WTC11 (cell line): Measurements from ENCODE around the gene THSD8. TPM values are rescaled to one million over a fixed set of nuclear protein-coding genes. Genes with fewer than 3 reads are reported as not detected.

Experiments used
- ATAC-seq: fragments of 200-7000 bp; cut with Tn5 transposase; 2 replicates; pipeline ENCODE4 v1.10.0; 2021; ENCODE audit warnings: mild to moderate bottlenecking, moderate library complexity
- CTCF ChIA-PET: fragments of 300-600 bp; sonication (Branson Sonifier 250); formaldehyde crosslinking; loops from one replicate; lab custom pipeline; 2021; ENCODE audit warnings: antibody characterized with exemption; lab: Charles Lee
- POLR2A ChIA-PET: fragments of 350-600 bp; sonication (Branson Sonifier 250); formaldehyde crosslinking; loops from one replicate; lab custom pipeline; 2021; ENCODE audit warnings: antibody characterized with exemption; lab: Charles Lee
- DNase-seq: peaks from one replicate; pipeline ENCODE4 v3.0.0; 2021; ENCODE audit warnings: low spot score
- H3K27ac Mint-ChIP-seq: 2 replicates; pipeline ENCODE4 v1.8.0; 2021; ENCODE audit warnings: mixed read lengths
- H3K27me3 Mint-ChIP-seq: 2 replicates; pipeline ENCODE4 v1.8.0; 2021; ENCODE audit warnings: low read depth, mild to moderate bottlenecking, moderate library complexity, mixed read lengths
- H3K36me3 Mint-ChIP-seq: 2 replicates; pipeline ENCODE4 v1.8.0; 2021; ENCODE audit warnings: mixed read lengths
- H3K4me1 Mint-ChIP-seq: 2 replicates; pipeline ENCODE4 v1.8.0; 2022; ENCODE audit warnings: mixed read lengths
- H3K4me3 Mint-ChIP-seq: 2 replicates; pipeline ENCODE4 v1.8.0; 2021; ENCODE audit warnings: mild to moderate bottlenecking, moderate library complexity, mixed read lengths
- H3K9me3 Mint-ChIP-seq: 2 replicates; pipeline ENCODE4 v1.8.0; 2021; ENCODE audit warnings: mixed read lengths
- CREM ChIP-seq: sonication (generic); formaldehyde crosslinking; IDR thresholded peaks from 2 replicates; pipeline ENCODE4 v1.8.1; 2022; ENCODE audit warnings: mild to moderate bottlenecking, missing genetic modification reagents, moderate library complexity
- FOXK1 ChIP-seq: sonication (generic); formaldehyde crosslinking; IDR thresholded peaks from 2 replicates; pipeline ENCODE4 v1.8.0; 2022; ENCODE audit warnings: mild to moderate bottlenecking, moderate library complexity, missing genetic modification reagents
- MXD4 ChIP-seq: fragments of 250-450 bp; sonication (Bioruptor Pico); IDR thresholded peaks from 2 replicates; pipeline ENCODE4 v1.8.0; 2021; ENCODE audit warnings: mild to moderate bottlenecking, moderate library complexity, borderline replicate concordance
- PRRX2 ChIP-seq: fragments of 250-450 bp; sonication (Bioruptor Pico); IDR thresholded peaks from 2 replicates; pipeline ENCODE4 v1.8.0; 2021; ENCODE audit warnings: mild to moderate bottlenecking
- RORB ChIP-seq: fragments of 250-450 bp; sonication (Bioruptor Pico); IDR thresholded peaks from 2 replicates; pipeline ENCODE4 v1.9.0; 2021; ENCODE audit warnings: mild to moderate bottlenecking
- SMAD4 ChIP-seq: sonication (generic); formaldehyde crosslinking; IDR thresholded peaks from 2 replicates; pipeline ENCODE4 v1.8.0; 2022; ENCODE audit warnings: mild to moderate bottlenecking, missing genetic modification reagents
- ZNF138 ChIP-seq: sonication (generic); formaldehyde crosslinking; conservative IDR thresholded peaks from 2 replicates; pipeline ENCODE4 v1.8.1; 2022; ENCODE audit warnings: mild to moderate bottlenecking, moderate library complexity, missing genetic modification reagents
- ZNF532 ChIP-seq: fragments of 250-450 bp; sonication (Bioruptor Pico); IDR thresholded peaks from 2 replicates; pipeline ENCODE4 v1.9.0; 2021; ENCODE audit warnings: mild to moderate bottlenecking, borderline replicate concordance
- total RNA-seq: library from RNA; stranded (reverse); gene quantifications from 3 replicates; pipeline ENCODE4 v1.2.3, GENCODE V29; 2021
- TF ChIP-seq, protein P1 (sequence below): sonication (generic); formaldehyde crosslinking; IDR thresholded peaks from 2 replicates; pipeline ENCODE4 v1.8.1; 2023; ENCODE audit warnings: mild to moderate bottlenecking, missing genetic modification reagents
- TF ChIP-seq, protein P2 (sequence below): fragments of 250-450 bp; sonication (Bioruptor Pico); IDR thresholded peaks from 2 replicates; pipeline ENCODE4 v1.9.0; 2021; ENCODE audit warnings: mild to moderate bottlenecking
- TF ChIP-seq, protein P3 (sequence below): sonication (generic); formaldehyde crosslinking; IDR thresholded peaks from 2 replicates; pipeline ENCODE4 v1.8.1; 2022; ENCODE audit warnings: low read depth, mild to moderate bottlenecking, moderate library complexity, missing genetic modification reagents, borderline replicate concordance
- TF ChIP-seq, protein P4 (sequence below): sonication (generic); formaldehyde crosslinking; IDR thresholded peaks from 2 replicates; pipeline ENCODE4 v1.8.1; 2023; ENCODE audit warnings: mild to moderate bottlenecking, missing genetic modification reagents, moderate library complexity
- TF ChIP-seq, protein P5 (sequence below): sonication (generic); formaldehyde crosslinking; IDR thresholded peaks from 2 replicates; pipeline ENCODE4 v1.8.0; 2022; ENCODE audit warnings: mild to moderate bottlenecking, missing genetic modification reagents
- TF ChIP-seq, protein P6 (sequence below): fragments of 250-450 bp; sonication (Bioruptor Pico); conservative IDR thresholded peaks from 2 replicates; pipeline ENCODE4 v1.9.0; 2021; ENCODE audit warnings: mild to moderate bottlenecking

Gene THSD8
- total RNA-seq, 1 experiment from 2014 or later, result 30.1 TPM

GRCh38 chr19:12837225-12837624 lies 35.4 kb downstream of the THSD8 start:
- peak overlapping the region; percentile 64 for H3K4me3 Mint-ChIP-seq

More at GRCh38 chr19:12837225-12837624, 35.4 kb downstream of the THSD8 start:
- H3K27me3 Mint-ChIP-seq, result peaks cover 43% of the 10 kb centered on the region
- DNase-seq (no peak), ATAC-seq (no peak)
- CTCF ChIA-PET, result interaction anchor here (0.6 to 1.3 kb wide), 3 partner anchors 9 to 33 kb away, joined by 3 to 5 read pairs (median 5); no protein-coding TSS in a partner anchor
- no peaks in the 10 kb centered on the region for H3K9me3 Mint-ChIP-seq
- no peaks in the 10 kb centered on the region for H3K36me3 Mint-ChIP-seq
- no peak overlapping the region for H3K27ac Mint-ChIP-seq
- TF ChIP-seq, protein P1, sequence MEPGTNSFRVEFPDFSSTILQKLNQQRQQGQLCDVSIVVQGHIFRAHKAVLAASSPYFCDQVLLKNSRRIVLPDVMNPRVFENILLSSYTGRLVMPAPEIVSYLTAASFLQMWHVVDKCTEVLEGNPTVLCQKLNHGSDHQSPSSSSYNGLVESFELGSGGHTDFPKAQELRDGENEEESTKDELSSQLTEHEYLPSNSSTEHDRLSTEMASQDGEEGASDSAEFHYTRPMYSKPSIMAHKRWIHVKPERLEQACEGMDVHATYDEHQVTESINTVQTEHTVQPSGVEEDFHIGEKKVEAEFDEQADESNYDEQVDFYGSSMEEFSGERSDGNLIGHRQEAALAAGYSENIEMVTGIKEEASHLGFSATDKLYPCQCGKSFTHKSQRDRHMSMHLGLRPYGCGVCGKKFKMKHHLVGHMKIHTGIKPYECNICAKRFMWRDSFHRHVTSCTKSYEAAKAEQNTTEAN, result no peak
- no peak for TF ChIP-seq MXD4 (CRISPR knock-in tag)
- TF ChIP-seq PRRX2 (CRISPR knock-in tag), result no peak
- TF ChIP-seq, protein P2, sequence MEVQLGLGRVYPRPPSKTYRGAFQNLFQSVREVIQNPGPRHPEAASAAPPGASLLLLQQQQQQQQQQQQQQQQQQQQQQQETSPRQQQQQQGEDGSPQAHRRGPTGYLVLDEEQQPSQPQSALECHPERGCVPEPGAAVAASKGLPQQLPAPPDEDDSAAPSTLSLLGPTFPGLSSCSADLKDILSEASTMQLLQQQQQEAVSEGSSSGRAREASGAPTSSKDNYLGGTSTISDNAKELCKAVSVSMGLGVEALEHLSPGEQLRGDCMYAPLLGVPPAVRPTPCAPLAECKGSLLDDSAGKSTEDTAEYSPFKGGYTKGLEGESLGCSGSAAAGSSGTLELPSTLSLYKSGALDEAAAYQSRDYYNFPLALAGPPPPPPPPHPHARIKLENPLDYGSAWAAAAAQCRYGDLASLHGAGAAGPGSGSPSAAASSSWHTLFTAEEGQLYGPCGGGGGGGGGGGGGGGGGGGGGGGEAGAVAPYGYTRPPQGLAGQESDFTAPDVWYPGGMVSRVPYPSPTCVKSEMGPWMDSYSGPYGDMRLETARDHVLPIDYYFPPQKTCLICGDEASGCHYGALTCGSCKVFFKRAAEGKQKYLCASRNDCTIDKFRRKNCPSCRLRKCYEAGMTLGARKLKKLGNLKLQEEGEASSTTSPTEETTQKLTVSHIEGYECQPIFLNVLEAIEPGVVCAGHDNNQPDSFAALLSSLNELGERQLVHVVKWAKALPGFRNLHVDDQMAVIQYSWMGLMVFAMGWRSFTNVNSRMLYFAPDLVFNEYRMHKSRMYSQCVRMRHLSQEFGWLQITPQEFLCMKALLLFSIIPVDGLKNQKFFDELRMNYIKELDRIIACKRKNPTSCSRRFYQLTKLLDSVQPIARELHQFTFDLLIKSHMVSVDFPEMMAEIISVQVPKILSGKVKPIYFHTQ (CRISPR knock-in tag), result no peak
- TF ChIP-seq, protein P3, sequence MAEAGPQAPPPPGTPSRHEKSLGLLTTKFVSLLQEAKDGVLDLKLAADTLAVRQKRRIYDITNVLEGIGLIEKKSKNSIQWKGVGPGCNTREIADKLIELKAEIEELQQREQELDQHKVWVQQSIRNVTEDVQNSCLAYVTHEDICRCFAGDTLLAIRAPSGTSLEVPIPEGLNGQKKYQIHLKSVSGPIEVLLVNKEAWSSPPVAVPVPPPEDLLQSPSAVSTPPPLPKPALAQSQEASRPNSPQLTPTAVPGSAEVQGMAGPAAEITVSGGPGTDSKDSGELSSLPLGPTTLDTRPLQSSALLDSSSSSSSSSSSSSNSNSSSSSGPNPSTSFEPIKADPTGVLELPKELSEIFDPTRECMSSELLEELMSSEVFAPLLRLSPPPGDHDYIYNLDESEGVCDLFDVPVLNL, result no peak
- TF ChIP-seq FOXK1 (CRISPR knock-in tag), result no peak
- TF ChIP-seq SMAD4 (CRISPR knock-in tag), result no peak
- TF ChIP-seq, protein P4, sequence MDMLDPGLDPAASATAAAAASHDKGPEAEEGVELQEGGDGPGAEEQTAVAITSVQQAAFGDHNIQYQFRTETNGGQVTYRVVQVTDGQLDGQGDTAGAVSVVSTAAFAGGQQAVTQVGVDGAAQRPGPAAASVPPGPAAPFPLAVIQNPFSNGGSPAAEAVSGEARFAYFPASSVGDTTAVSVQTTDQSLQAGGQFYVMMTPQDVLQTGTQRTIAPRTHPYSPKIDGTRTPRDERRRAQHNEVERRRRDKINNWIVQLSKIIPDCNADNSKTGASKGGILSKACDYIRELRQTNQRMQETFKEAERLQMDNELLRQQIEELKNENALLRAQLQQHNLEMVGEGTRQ (CRISPR knock-in tag), result no peak
- TF ChIP-seq ZNF532 (CRISPR knock-in tag), result no peak
- no peak for TF ChIP-seq RORB (CRISPR knock-in tag)
- TF ChIP-seq CREM (CRISPR knock-in tag), result no peak
- TF ChIP-seq, protein P5, sequence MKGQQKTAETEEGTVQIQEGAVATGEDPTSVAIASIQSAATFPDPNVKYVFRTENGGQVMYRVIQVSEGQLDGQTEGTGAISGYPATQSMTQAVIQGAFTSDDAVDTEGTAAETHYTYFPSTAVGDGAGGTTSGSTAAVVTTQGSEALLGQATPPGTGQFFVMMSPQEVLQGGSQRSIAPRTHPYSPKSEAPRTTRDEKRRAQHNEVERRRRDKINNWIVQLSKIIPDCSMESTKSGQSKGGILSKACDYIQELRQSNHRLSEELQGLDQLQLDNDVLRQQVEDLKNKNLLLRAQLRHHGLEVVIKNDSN (CRISPR knock-in tag), result no peak
- TF ChIP-seq, protein P6, sequence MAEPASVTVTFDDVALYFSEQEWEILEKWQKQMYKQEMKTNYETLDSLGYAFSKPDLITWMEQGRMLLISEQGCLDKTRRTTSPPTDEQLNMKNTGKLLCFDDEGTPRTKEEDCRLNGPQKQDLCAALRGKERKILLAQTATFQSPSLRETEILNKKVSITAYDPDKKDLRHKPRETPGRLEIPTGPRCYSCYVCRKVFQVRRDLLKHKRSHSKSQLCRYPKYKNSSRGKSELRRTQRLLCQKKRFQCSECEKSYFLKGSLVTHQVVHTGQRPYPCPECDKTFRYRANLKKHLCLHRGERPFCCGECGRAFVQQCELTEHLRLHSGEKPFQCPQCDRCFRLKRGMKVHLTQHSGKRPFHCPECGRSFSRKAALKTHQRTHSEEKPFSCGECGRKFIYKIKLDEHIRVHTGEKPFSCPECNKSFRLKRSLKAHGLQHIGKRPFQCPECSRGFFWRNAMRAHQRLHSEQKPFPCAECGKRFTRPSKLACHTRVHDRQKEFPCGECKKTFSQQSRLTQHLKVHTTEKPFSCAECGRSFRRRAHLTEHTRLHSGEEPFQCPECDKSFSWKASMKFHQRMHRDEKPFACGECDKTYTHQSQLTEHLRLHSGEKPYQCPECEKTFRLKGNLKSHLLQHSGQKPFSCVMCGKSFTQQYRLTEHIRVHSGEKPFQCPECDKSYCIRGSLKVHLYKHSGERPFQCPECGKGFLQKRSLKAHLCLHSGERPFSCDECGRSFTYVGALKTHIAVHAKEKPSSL (CRISPR knock-in tag), result no peak
- TF ChIP-seq ZNF138 (CRISPR knock-in tag), result no peak
- POLR2A ChIA-PET, result no interaction called here
- peaks cover 47% of the 10 kb centered on the region for H3K4me1 Mint-ChIP-seq
